H7 (cell line): ENCODE data around the gene SNTB2. TPM values are rescaled to one million over a fixed set of nuclear protein-coding genes. Genes with fewer than 3 reads are reported as not detected.
"Not testable (repeated sequence)": the region's sequence is repeated elsewhere in the genome, so short reads cannot be mapped to it uniquely, and the experiment has no call there.

ENCODE experiments used
- DNase-seq: peaks from one replicate; pipeline ENCODE4 v3.0.0; 2012
- H3K27me3 ChIP-seq: 2 replicates; pipeline ENCODE4 v1.6.0; 2011; ENCODE audit warnings: mild to moderate bottlenecking, low read length; ENCODE audit not compliant: control insufficient read depth, insufficient read depth
- H3K36me3 ChIP-seq: replicated peaks from 2 replicates; pipeline ENCODE4 v1.5.1; 2011; ENCODE audit warnings: low read length; ENCODE audit not compliant: control insufficient read depth, insufficient read depth
- H3K4me3 ChIP-seq: 2 replicates; pipeline ENCODE4 v1.5.1; 2011; ENCODE audit warnings: low read depth, mild to moderate bottlenecking, control low read depth, low read length, moderate library complexity; ENCODE audit not compliant: insufficient read depth
- total RNA-seq: library from RNA; depleted of rRNA; stranded (reverse); fragments of >200 nt; shearing (Covaris generic); gene quantifications from 2 replicates; pipeline ENCODE4 v1.2.3, GENCODE V29; 2014; rRNA removed

SNTB2 gene
- total RNA-seq: 7.9 and 13.1 TPM in 2 replicates

- H3K36me3 ChIP-seq: no peaks in the 10 kb centered on the region
- no peaks in the 10 kb centered on the region for H3K27me3 ChIP-seq
- peak; percentile 98 for DNase-seq
- H3K4me3 ChIP-seq: peak within 1 kb of the TSS; percentile 73
Measured at GRCh38 chr16:69186642-69187445, at the start of gene SNTB2. Gene SNTB2, plus strand, starts transcription at chr16:69187164. Its CDS starts 3 bp downstream, at chr16:69187167.

- Histone ChIP-seq H3K27me3 (no peaks in the 10 kb centered on the region), H3K36me3 (peaks cover 35% of the 10 kb centered on the region), H3K4me3 (no peak overlapping the region)
- DNase-seq: no peak
Measured at GRCh38 chr16:69138608-69139007, 48.4 kb upstream of the SNTB2 start.

GRCh38 chr16:69139464-69139863 lies 47.5 kb upstream of the SNTB2 start:
- DNase-seq: not testable (repeated sequence)
- H3K36me3 ChIP-seq: peaks cover 36% of the 10 kb centered on the region

GRCh38 chr16:69141014-69141413 lies 46.0 kb upstream of the SNTB2 start:
- Histone ChIP-seq H3K36me3 (peaks cover 39% of the 10 kb centered on the region), H3K27me3 (no peaks in the 10 kb centered on the region), H3K4me3 (no peak overlapping the region)
- DNase-seq: no peak

More at GRCh38 chr16:69139464-69139863, 47.5 kb upstream of the SNTB2 start:
- H3K27me3 ChIP-seq, H3K4me3 ChIP-seq: not testable (repeated sequence)

GRCh38 chr16:69141936-69142335 lies 45.0 kb upstream of the SNTB2 start:
- Histone ChIP-seq H3K36me3 (peaks cover 36% of the 10 kb centered on the region), H3K27me3 (no peaks in the 10 kb centered on the region), H3K4me3 (no peak overlapping the region)
- DNase-seq: no peak

GRCh38 chr16:69143116-69143515 lies 43.8 kb upstream of the SNTB2 start:
- H3K4me3 ChIP-seq: no peak overlapping the region
- DNase-seq: no peak

GRCh38 chr16:69145658-69146057 lies 41.3 kb upstream of the SNTB2 start:
- Histone ChIP-seq H3K4me3 (no peak overlapping the region), H3K36me3 (peaks cover 24% of the 10 kb centered on the region), H3K27me3 (no peaks in the 10 kb centered on the region)
- no peak for DNase-seq

More at GRCh38 chr16:69143116-69143515, 43.8 kb upstream of the SNTB2 start:
- Histone ChIP-seq H3K36me3 (peaks cover 33% of the 10 kb centered on the region), H3K27me3 (no peaks in the 10 kb centered on the region)

GRCh38 chr16:69149621-69150020 lies 37.3 kb upstream of the SNTB2 start:
- DNase-seq, H3K27me3 ChIP-seq: not testable (repeated sequence)
- peaks cover 21% of the 10 kb centered on the region for H3K36me3 ChIP-seq

GRCh38 chr16:69150146-69150865 lies 36.7 kb upstream of the SNTB2 start:
- DNase-seq: peak; percentile 78
- no peaks in the 10 kb centered on the region for H3K27me3 ChIP-seq
- H3K4me3 ChIP-seq: no peak overlapping the region
- H3K36me3 ChIP-seq: peaks cover 24% of the 10 kb centered on the region

More at GRCh38 chr16:69149621-69150020, 37.3 kb upstream of the SNTB2 start:
- H3K4me3 ChIP-seq: not testable (repeated sequence)

GRCh38 chr16:69157196-69157595 lies 29.8 kb upstream of the SNTB2 start:
- H3K36me3 ChIP-seq: peaks cover 27% of the 10 kb centered on the region
- no peak overlapping the region for H3K4me3 ChIP-seq
- no peak for DNase-seq
- no peaks in the 10 kb centered on the region for H3K27me3 ChIP-seq

GRCh38 chr16:69160192-69160591 lies 26.8 kb upstream of the SNTB2 start:
- H3K4me3 ChIP-seq: no peak overlapping the region
- DNase-seq: no peak
- peaks cover 26% of the 10 kb centered on the region for H3K36me3 ChIP-seq
- H3K27me3 ChIP-seq: no peaks in the 10 kb centered on the region

GRCh38 chr16:69165584-69165983 lies 21.4 kb upstream of the SNTB2 start:
- DNase-seq: no peak
- no peaks in the 10 kb centered on the region for H3K27me3 ChIP-seq
- peaks cover 29% of the 10 kb centered on the region for H3K36me3 ChIP-seq
- H3K4me3 ChIP-seq: no peak overlapping the region

- Histone ChIP-seq H3K4me3 (no peak overlapping the region), H3K27me3 (no peaks in the 10 kb centered on the region), H3K36me3 (peaks cover 28% of the 10 kb centered on the region)
- no peak for DNase-seq
Measured at GRCh38 chr16:69166221-69166833, 20.6 kb upstream of the SNTB2 start.

- Histone ChIP-seq H3K4me3 (no peak overlapping the region), H3K36me3 (peaks cover 26% of the 10 kb centered on the region), H3K27me3 (no peaks in the 10 kb centered on the region)
- no peak for DNase-seq
Measured at GRCh38 chr16:69166946-69167930, 19.7 kb upstream of the SNTB2 start.
